HG03575 (cell line): ENCODE measurements around the gene EARS2.
"Not testable (repeated sequence)": the region's sequence is repeated elsewhere in the genome, so short reads cannot be mapped to it uniquely, and the experiment has no call there.

Experiments used
- ATAC-seq: cut with Tn5 transposase; IDR thresholded peaks from one replicate; pipeline ENCODE4 v1.9.1; 2021; ENCODE audit not compliant: unreplicated experiment, insufficient number of reproducible peaks, low FRiP score; ENCODE audit errors: extremely low read depth

The EARS2 gene

GRCh38 chr16:23556881-23557778 lies at the start of gene EARS2, which contains the start of gene UBFD1:
Gene EARS2, minus strand, starts transcription at chr16:23557350. Its CDS starts 7 bp downstream, at chr16:23557343.
Gene UBFD1, plus strand, starts transcription at chr16:23557727. Its CDS starts 16 bp downstream, at chr16:23557743.
- peak; percentile 51 for ATAC-seq

DNA sequence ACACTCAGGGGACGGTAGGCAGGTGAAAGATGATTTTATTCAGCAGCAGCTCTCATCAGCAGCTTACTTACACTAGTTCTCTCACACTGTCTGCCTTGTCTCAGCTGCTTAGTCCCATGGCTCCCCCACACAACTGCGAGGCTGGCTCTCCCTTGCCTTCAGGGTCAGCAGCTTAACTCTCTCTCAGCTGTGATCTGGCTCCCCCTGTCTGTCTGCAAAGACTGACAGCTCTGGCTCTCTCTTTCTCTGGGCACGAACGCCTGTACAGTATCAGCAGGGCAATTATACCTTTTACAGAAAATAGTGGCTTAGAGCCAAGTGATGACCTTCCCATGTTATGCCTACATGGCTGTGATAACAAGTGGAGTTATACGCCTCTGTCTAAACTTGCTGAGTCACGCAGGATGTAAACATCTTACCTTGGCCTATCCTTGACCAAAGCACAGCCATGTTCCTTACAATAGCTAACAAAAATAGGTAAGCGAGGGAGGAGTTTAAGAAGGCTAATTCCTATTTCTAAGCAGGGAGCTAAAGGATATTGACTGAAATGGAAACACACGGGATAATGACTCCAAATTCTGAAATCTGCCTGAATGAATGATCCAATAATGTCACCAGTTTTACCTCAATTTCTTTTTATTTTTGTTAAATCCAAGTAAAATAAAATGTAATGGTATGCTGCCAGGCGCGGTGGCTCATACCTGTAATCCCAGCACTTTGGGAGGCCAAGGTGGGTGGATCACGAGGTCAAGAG lies 40.0 kb upstream of the EARS2 start:
- ATAC-seq: no peak

- no peak for ATAC-seq
Observed at GRCh38 chr16:23595951-23596720, 39.0 kb upstream of the EARS2 start, which contains the start of gene NDUFAB1. Gene NDUFAB1, minus strand, starts transcription at chr16:23596316. Its CDS starts 26 bp downstream, at chr16:23596290.

GRCh38 chr16:23595246-23595950 lies 38.2 kb upstream of the EARS2 start:
- no peak for ATAC-seq

DNA sequence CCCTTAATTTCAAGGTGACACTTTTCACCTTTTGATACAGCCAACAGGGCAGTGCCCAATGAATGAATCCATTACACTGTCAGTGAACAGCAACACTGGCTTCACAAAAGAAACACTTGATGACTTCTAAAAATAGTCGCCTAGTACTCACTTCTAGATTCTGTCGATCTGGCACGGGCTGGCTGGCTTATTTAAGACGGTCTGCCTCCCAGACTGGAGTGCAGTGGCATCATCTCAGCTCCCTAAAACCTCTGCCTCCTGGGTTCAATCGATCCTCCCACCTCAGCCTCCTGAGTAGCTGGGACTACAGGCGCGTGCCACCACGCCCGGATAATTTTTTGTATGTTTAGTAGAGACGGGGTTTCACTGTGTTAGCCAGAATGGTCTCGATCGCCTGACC lies 37.0 kb upstream of the EARS2 start:
- no peak for ATAC-seq

DNA sequence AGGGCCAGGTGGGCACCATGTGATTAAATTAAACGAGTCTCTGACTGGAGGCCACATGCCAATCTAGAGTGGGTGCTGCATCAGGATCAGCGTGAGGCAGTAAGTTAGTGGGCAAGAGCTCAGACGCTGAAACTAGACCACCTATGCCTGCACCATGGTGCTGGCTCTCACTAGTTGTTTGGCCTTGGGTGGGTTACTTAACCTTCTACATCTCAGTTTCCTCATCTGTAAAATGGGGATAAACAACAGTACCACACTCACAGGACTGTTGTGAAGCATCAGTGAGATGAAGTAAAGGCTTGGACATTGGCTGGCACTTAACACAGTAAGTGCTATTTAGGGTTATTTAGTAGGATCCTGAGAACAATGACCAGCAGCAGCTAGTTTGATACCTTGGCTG lies 33.0 kb upstream of the EARS2 start:
- no peak for ATAC-seq

GRCh38 chr16:23587726-23588125 lies 30.6 kb upstream of the EARS2 start:
- no peak for ATAC-seq

- ATAC-seq: no peak
Observed at GRCh38 chr16:23584186-23585076, 27.3 kb upstream of the EARS2 start.

DNA sequence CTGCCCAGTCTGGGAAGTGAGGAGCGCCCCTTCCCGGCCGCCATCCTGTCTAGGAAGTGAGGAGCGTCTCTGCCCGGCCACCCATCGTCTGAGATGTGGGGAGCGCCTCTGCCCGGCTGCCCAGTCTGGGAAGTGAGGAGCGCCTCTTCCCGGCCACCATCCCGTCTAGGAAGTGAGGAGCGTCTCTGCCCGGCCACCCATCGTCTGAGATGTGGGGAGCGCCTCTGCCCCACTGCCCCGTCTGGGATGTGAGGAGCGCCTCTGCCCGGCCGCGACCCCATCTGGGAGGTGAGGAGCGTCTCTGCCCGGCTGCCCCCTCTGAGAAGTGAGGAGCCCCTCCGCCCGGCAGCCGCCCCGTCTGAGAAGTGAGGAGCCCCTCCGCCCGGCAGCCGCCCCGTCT lies 26.1 kb upstream of the EARS2 start:
- ATAC-seq: not testable (repeated sequence)

GRCh38 chr16:23581764-23582163 lies 24.6 kb upstream of the EARS2 start:
- ATAC-seq: no peak

DNA sequence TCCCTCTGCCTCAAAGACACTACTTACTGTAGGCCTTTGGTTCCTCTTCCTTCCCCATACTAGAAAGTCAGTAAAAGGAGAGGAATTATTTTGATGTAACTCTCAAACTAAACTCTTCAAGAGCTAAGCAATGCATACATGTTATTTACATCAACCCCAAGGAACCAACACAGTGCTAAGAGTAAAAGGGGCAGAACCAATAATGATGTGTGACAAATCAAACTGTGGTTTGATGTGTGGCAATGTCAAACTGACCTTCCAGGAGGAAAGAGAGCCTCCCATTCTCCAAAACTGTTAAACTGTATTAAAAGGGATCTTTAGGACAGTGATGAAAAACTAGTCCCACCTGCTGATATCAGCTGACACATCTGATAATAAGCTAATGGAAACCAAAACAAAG lies 23.2 kb upstream of the EARS2 start:
- no peak for ATAC-seq

DNA sequence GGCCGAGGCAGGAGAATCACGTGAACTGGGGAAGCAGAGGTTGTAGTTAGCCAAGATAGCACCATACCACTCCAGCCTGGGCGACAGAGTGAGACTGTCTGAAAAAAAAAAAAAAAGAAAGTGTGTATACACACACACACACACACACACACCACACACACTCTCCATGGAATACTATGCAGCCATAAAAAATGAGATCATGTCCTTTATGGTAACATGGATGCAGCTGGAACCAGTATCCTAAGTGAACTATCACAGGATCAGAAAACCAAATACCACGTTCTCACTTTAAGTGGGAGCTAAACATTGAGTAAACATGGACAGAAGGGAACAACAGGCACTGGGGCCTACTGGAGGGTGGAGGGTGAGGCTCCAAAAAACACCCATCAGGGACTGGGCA lies 22.2 kb upstream of the EARS2 start:
- ATAC-seq: no peak

DNA sequence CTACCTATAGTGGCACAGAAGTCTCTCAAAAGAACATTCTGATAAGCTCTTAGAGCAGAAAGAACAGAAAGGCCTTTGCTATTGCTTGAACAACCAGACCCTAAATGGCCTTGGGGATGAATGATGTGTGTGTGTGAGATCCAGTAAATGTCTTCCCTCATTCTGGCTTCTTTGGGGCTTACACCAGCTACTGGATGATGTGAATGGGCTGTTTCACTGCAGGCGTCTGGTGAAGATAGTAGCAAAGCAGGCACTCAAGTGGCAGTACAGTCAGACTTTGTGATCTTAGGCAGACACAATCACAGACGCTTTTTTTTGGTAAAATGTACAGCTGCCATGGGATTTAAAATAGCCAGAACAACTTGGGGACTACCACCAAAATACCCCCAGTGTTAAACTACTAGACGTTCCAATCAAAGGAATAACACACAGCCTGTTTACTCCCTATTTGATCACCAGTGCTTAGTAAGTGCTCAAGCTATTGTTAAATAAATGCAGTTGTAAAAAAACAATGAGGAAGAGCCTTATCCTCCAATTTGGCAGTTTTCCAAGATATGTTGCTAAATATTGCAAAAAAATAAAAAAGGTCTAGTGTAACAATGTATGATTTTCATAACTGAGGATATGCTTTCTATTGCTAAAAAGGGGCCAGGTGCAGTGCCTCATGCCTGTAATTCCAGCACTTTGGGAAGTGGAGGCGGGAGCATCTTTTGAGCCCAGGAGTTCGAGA lies 21.1 kb upstream of the EARS2 start:
- ATAC-seq: no peak

GRCh38 chr16:23577493-23577892 lies 20.3 kb upstream of the EARS2 start:
- ATAC-seq: no peak

DNA sequence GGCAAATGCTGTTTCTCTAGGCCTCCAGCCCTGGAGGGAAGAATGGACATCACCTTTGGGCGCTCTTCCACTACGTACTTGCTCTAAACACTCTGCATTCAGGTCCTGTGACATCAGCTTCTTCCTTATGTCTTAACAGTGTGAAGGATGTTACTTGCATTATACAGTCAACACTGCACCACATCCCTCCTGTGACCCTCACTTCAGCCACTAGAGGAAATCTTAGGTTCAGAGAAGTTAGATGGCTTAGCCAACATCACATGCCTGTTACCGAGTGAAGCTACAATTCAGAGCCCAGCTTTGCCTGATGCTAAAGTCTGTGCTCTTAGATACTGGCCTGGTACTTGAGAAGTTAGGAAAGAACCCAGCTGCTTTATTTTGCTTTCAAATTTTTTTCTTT lies 18.7 kb upstream of the EARS2 start:
- no peak for ATAC-seq

- ATAC-seq: no peak
Observed at GRCh38 chr16:23573817-23574216, 16.7 kb upstream of the EARS2 start.

DNA sequence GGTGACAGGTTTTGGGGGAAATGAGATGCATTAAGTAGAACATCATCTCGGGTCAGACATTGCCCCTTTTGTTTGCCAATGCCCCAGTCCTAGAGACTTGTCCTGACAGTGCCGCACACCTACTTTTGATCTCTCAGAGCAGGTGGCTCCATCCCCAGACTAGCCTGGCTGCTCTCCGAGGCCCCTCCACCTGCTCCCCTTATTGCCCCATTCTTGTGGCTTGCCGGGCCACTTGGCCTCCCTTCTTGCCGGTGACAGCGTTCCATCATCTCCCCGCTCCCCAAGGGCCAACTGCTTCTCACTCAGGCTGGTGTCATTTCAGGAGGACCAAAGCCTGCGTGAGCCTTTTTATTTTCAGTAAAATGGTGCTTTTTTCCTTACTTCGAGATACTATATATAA lies 15.2 kb upstream of the EARS2 start:
- no peak for ATAC-seq
